ENCODE measurements around the gene TRMU.
A peak's percentile ranks its signal among the peaks of the same experiment; 100 is the strongest.

Gene TRMU

GRCh38 chr22:46363611-46364321 lies 28.3 kb downstream of the TRMU start:
- no peak for DNase-seq (ENCODE audit: low read depth)
- H3K4me3 ChIP-seq (ENCODE audit: control insufficient read depth, low read depth, low read length): no peak overlapping the region
- TF ChIP-seq CTCF (IDR thresholded peaks at IDR 0.05; ENCODE audit: control insufficient read depth, insufficient read depth, low read depth, low read length, missing control alignments): no peak

GRCh38 chr22:46364341-46365165 lies 29.0 kb downstream of the TRMU start:
- TF ChIP-seq CTCF (IDR thresholded peaks at IDR 0.05; ENCODE audit: control insufficient read depth, insufficient read depth, low read depth, low read length, missing control alignments): no peak
- DNase-seq (ENCODE audit: low read depth): no peak
- H3K4me3 ChIP-seq (ENCODE audit: control insufficient read depth, low read depth, low read length): no peak overlapping the region

GRCh38 chr22:46365166-46365624 lies 29.7 kb downstream of the TRMU start:
- no peak for TF ChIP-seq CTCF (IDR thresholded peaks at IDR 0.05; ENCODE audit: control insufficient read depth, insufficient read depth, low read depth, low read length, missing control alignments)
- no peak for DNase-seq (ENCODE audit: low read depth)
- H3K4me3 ChIP-seq (ENCODE audit: control insufficient read depth, low read depth, low read length): no peak overlapping the region

GRCh38 chr22:46366327-46366731 lies 30.8 kb downstream of the TRMU start:
- no peak for DNase-seq (ENCODE audit: low read depth)
- no peak overlapping the region for H3K4me3 ChIP-seq (ENCODE audit: control insufficient read depth, low read depth, low read length)
- TF ChIP-seq CTCF (IDR thresholded peaks at IDR 0.05; ENCODE audit: control insufficient read depth, insufficient read depth, low read depth, low read length, missing control alignments): no peak

GRCh38 chr22:46366801-46367706 lies 31.5 kb downstream of the TRMU start:
- no peak overlapping the region for H3K4me3 ChIP-seq (ENCODE audit: control insufficient read depth, low read depth, low read length)
- no peak for DNase-seq (ENCODE audit: low read depth)
- no peak for TF ChIP-seq CTCF (IDR thresholded peaks at IDR 0.05; ENCODE audit: control insufficient read depth, insufficient read depth, low read depth, low read length, missing control alignments)

GRCh38 chr22:46367707-46368191 lies 32.2 kb downstream of the TRMU start:
- no peak overlapping the region for H3K4me3 ChIP-seq (ENCODE audit: control insufficient read depth, low read depth, low read length)
- TF ChIP-seq CTCF (IDR thresholded peaks at IDR 0.05; ENCODE audit: control insufficient read depth, insufficient read depth, low read depth, low read length, missing control alignments): peak; percentile 98
- no peak for DNase-seq (ENCODE audit: low read depth)
